ENCODE results near the gene DNAL1.

DNAL1 gene

DNA sequence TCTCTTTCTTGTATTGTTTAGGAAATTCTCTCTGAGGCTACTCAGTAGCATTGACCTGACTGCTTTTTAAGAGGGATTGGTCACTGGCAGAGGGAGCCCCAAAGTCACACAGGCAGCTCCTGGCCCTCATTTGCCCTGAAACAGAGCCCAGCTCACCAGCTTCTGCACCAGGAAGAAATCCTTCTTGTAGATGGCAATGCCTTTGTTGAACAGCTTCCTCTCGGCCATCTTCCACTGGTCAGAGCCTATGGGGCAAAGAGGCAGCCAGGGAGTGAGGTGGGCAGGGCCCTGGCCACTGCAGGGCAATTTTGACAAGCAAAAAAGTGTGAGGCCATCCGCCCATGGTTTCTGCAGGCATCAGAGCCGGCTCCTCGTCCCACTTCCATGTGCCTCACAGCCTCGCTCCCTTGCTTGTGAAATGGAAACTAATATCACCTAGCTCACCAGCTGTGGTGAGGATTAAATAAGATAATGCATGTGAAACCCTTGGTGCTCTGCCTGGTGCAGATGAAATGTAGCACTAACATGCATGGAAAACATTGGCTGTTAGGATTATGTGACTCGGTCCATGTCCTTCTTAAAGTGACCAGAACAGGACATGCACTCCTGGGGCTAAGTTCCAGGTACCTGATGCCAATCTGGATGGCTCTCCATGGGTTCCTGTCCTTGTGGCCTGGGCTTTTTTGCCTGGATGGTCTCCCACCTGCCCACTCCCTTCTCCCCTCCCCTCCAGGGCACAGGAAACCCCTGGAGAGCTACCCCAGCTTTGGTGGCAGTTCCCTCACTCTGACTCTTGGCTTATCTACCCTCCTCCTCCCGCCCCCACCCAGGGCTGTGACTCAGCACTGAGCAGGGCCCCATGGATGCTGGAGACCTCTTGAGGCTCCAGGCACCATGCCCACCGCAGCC lies 80.6 kb downstream of the DNAL1 start:
- intact Hi-C loops (cut with DNase I; ENCODE audit: low total_unique reads): no loop called here
- Histone ChIP-seq H3K4me3 (no peak overlapping the region), H3K4me1 (peaks cover 0 to 56% (median 49%) of the 10 kb centered on the region in 4 donors), H3K27ac (peak overlapping the region; percentile 71 to 84), H3K9me3 (no peaks in the 10 kb centered on the region), H3K36me3 (peaks cover 55 to 79% (median 62%) of the 10 kb centered on the region in 3 donors), H3K27me3 (no peaks in the 10 kb centered on the region)
- peak in 1 of 2 donors; percentile 71 for DNase-seq
- TF ChIP-seq, protein P1, sequence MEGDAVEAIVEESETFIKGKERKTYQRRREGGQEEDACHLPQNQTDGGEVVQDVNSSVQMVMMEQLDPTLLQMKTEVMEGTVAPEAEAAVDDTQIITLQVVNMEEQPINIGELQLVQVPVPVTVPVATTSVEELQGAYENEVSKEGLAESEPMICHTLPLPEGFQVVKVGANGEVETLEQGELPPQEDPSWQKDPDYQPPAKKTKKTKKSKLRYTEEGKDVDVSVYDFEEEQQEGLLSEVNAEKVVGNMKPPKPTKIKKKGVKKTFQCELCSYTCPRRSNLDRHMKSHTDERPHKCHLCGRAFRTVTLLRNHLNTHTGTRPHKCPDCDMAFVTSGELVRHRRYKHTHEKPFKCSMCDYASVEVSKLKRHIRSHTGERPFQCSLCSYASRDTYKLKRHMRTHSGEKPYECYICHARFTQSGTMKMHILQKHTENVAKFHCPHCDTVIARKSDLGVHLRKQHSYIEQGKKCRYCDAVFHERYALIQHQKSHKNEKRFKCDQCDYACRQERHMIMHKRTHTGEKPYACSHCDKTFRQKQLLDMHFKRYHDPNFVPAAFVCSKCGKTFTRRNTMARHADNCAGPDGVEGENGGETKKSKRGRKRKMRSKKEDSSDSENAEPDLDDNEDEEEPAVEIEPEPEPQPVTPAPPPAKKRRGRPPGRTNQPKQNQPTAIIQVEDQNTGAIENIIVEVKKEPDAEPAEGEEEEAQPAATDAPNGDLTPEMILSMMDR (IDR thresholded peaks at IDR 0.05): no peak

DNA sequence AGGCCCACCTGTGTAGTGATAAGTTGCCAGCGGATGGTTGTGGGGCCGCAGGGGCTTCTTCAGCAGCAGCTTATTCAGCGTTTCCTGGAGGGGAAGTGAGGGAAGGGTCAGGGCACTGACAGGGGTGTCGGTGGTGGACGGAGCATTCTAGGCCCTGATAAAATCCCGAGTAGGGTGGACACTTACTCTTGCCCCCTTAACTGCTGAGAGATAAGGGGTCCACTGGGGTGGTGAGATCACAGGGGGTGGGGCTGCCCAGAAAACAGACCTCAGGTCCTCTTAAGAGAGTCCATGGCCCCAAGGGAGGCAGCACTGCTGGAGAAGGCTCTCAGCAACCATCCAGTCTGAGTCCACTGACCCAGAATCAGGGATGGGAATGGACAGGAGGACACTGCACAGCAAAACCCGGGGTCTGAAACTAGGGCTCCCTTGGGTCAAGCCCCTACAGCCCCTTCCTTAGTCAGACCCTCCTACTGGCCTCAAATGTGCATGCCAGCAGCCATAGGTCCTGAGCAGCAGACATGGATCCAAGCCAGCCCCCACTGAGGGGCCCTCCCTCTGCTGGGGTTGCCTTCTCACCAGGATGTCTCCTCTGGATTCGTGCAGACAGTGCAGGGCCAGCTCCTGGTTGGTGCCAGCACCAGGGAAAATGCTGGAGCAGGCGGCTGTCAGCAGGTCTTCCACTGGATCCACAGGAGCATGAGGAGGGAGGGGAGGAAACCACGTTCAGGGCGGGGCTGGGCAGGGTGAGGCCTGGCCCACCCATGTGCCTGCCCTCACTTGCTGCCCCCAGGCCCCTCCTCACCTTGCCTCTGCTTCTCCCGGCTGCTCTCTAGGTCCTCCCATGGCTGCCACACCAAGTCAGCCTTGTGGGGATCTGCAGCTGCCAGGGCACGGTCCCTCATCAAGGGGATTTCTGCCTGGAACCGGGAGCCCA lies 81.5 kb downstream of the DNAL1 start:
- Histone ChIP-seq H3K27ac (peak overlapping the region; percentile 71 to 84), H3K9me3 (no peaks in the 10 kb centered on the region), H3K4me3 (no peak overlapping the region), H3K27me3 (no peaks in the 10 kb centered on the region), H3K4me1 (peaks cover 0 to 64% (median 51%) of the 10 kb centered on the region in 4 donors), H3K36me3 (peaks cover 47 to 79% (median 59%) of the 10 kb centered on the region in 3 donors)
- intact Hi-C loops (cut with DNase I; ENCODE audit: low total_unique reads): no loop called here
- TF ChIP-seq, protein P1 (IDR thresholded peaks at IDR 0.05): no peak
- DNase-seq: peak in 1 of 2 donors; percentile 66

DNA sequence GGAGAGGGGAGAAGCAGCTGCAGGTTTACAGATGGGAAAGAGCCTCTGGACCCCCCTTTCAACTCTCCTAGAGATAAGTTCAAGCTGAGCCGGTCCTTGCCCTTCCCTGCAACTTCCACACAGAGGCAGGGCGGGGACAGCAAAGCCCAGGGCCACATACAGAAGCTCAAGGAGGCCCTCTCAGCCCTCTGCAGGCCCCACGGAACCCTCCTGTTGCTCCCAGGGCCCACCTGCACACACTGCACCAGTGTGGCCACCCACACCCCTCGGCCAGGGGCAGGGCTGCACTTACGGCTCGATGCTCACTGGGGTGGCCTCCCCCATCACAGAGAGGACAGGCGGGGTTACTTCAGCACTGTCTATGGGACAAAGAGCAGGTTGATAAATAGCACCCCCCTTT lies 82.4 kb downstream of the DNAL1 start:
- Histone ChIP-seq H3K27ac (peak overlapping the region; percentile 28 to 84), H3K4me1 (peaks cover 0 to 66% (median 51%) of the 10 kb centered on the region in 4 donors), H3K27me3 (no peaks in the 10 kb centered on the region), H3K9me3 (no peaks in the 10 kb centered on the region), H3K36me3 (peaks cover 38 to 79% (median 58%) of the 10 kb centered on the region in 3 donors), H3K4me3 (no peak overlapping the region)
- DNase-seq: peak in 1 of 2 donors; percentile 61
- intact Hi-C loops (cut with DNase I; ENCODE audit: low total_unique reads): no loop called here
- TF ChIP-seq, protein P1 (IDR thresholded peaks at IDR 0.05): no peak

DNA sequence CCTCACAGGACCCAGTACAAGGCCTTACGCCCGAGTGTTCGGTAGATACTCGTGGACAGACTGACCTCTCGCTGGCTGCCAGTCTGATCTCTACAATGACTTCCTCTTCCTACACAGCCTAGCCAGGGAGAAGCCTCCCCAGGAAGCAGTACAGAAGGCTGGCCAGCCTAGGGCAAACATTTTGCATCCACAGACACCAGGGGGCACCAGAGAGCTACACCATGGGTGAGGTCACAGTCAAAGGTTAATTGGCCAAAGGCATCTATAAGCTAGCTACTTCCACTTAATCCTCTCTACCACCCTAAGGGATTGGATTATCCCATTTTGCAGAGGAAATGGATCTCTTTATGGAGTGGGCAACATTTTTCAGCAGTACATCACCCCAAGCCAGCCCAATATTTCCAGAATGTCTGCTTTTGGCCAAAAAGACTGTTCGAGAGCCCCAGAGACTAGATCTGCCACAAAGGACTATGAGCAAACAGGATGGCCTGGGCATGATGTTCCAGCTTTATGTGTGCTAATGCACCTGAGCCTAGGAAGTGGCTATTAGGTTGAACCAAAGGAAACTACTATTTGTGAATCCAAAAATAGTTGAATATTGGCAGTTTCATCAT lies 84.0 kb downstream of the DNAL1 start:
- peak; percentile 78 to 89 for DNase-seq
- H3K9me3 ChIP-seq: no peaks in the 10 kb centered on the region
- TF ChIP-seq, protein P1 (IDR thresholded peaks at IDR 0.05): peak; percentile 96
- H3K4me1 ChIP-seq: peaks cover 0 to 50% (median 36%) of the 10 kb centered on the region in 4 donors
- H3K36me3 ChIP-seq: peaks cover 34 to 78% (median 53%) of the 10 kb centered on the region in 3 donors
- H3K4me3 ChIP-seq: no peak overlapping the region
- peak overlapping the region; percentile 20 to 84 for H3K27ac ChIP-seq
- no peaks in the 10 kb centered on the region for H3K27me3 ChIP-seq
- intact Hi-C loops (cut with DNase I; ENCODE audit: low total_unique reads): loop anchor here (1.0 kb wide), 1 partner anchor 97 kb away; no protein-coding TSS in a partner anchor

All from tibial artery (tissue), 4 donors.